Measurements from ENCODE around the gene DNAJC5. TPM values are rescaled to one million over a fixed set of nuclear protein-coding genes. Genes with fewer than 3 reads are reported as not detected.

The DNAJC5 gene
- total and polyA plus RNA-seq, 12 donors: 19.5 to 52.2 (median 38.3) TPM

GRCh38 chr20:63881451-63882226 is 13.3 kb upstream of the DNAJC5 start:
- WGBS, 2 donors: 88% methylated on average over 19 of the region's 19 CpGs
- DNase-seq: no peak
- Histone ChIP-seq H3K4me1 (peaks cover 0 to 17% (median 6%) of the 10 kb centered on the region in 9 donors), H3K4me3 (no peak overlapping the region), H3K27ac (no peak overlapping the region), H3K27me3 (no peaks in the 10 kb centered on the region), H3K36me3 (peaks cover 0 to 91% (median 15%) of the 10 kb centered on the region in 9 donors), H3K9me3 (no peaks in the 10 kb centered on the region)
- TF ChIP-seq CTCF (IDR thresholded peaks at IDR 0.05): no peak
- ATAC-seq: no peak
- intact Hi-C loops (cut with DNase I): loop anchor here in 1 of 10 donors (10.0 kb wide), 1 partner anchor 337 kb away; the partner anchor contains the start of gene SRMS

- intact Hi-C loops (cut with DNase I): loop anchor here in 1 of 10 donors (10.0 kb wide), 1 partner anchor 338 kb away; the partner anchor contains the start of gene SRMS
- no peak for TF ChIP-seq CTCF (IDR thresholded peaks at IDR 0.05)
- 87 to 90% methylated on average over 26 to 28 of the region's 28 CpGs for WGBS, 2 donors
- ATAC-seq (no peak), DNase-seq (no peak)
- Histone ChIP-seq H3K27me3 (no peaks in the 10 kb centered on the region), H3K4me3 (no peak overlapping the region), H3K4me1 (peaks cover 0 to 17% (median 6%) of the 10 kb centered on the region in 9 donors), H3K36me3 (peaks cover 0 to 91% (median 17%) of the 10 kb centered on the region in 9 donors), H3K27ac (no peak overlapping the region), H3K9me3 (no peaks in the 10 kb centered on the region)
Observed at GRCh38 chr20:63882257-63883200, 12.4 kb upstream of the DNAJC5 start.

GRCh38 chr20:63883201-63883593 is 11.7 kb upstream of the DNAJC5 start:
- intact Hi-C loops (cut with DNase I): loop anchor here in 1 of 10 donors (10.0 kb wide), 1 partner anchor 338 kb away; the partner anchor contains the start of gene SRMS
- H3K9me3 ChIP-seq: no peaks in the 10 kb centered on the region
- H3K4me1 ChIP-seq: peaks cover 0 to 17% (median 6%) of the 10 kb centered on the region in 9 donors
- peaks cover 0 to 91% (median 23%) of the 10 kb centered on the region in 9 donors for H3K36me3 ChIP-seq
- no peaks in the 10 kb centered on the region for H3K27me3 ChIP-seq
- ATAC-seq: no peak
- no peak for DNase-seq
- H3K27ac ChIP-seq: no peak overlapping the region
- 94 to 96% methylated on average over 6 of the region's 6 CpGs for WGBS, 2 donors
- H3K4me3 ChIP-seq: no peak overlapping the region
- TF ChIP-seq CTCF (IDR thresholded peaks at IDR 0.05): no peak

All from heart right ventricle (tissue), 16 donors.